GM19238 (cell line): ENCODE results near the gene RBM41.
"Not testable (repeated sequence)": the region's sequence is repeated elsewhere in the genome, so short reads cannot be mapped to it uniquely, and the experiment has no call there.

Source experiments
- DNase-seq: peaks from one replicate; pipeline ENCODE4 v3.0.0; 2011; ENCODE audit warnings: low spot score; ENCODE audit not compliant: insufficient read length

Gene RBM41

GRCh38 chrX:107118322-107119147 lies at the start of gene RBM41:
Gene RBM41 (minus strand): TSS chrX:107118822. CDS start chrX:107118773, 49 bp downstream.
- peak; percentile 26 for DNase-seq

GRCh38 chrX:107168257-107168656 lies 49.6 kb upstream of the RBM41 start:
- no peak for DNase-seq

- no peak for DNase-seq
Measured at GRCh38 chrX:107167163-107167921, 48.7 kb upstream of the RBM41 start.

GRCh38 chrX:107157618-107158017 lies 39.0 kb upstream of the RBM41 start:
- DNase-seq = not testable (repeated sequence)

DNA sequence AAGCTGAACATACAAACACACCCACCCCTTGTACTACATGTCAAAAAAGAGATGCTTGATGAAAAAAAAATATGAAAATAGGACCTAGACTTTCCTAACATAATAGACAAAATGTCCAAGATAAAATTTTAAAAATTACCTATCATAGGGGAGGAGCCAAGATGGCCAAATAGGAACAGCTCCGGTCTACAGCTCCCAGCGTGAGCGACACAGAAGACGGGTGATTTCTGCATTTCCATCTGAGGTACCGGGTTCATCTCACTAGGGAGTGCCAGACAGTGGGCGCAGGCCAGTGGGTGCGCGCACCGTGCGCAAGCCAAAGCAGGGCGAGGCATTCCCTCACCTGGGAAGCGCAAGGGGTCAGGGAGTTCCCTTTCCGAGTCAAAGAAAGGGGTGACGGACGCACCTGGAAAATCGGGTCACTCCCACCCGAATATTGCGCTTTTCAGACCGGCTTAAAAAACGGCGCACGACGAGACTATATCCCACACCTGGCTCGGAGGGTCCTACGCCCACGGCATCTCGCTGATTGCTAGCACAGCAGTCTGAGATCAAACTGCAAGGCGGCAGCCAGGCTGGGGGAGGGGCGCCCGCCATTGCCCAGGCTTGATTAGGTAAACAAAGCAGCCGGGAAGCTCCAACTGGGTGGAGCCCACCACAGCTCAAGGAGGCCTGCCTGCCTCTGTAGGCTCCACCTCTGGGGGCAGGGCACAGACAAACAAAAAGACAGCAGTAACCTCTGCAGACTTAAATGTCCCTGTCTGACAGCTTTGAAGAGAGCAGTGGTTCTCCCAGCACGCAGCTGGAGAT lies 37.2 kb upstream of the RBM41 start:
- not testable (repeated sequence) for DNase-seq

- no peak for DNase-seq
Measured at GRCh38 chrX:107154787-107155620, 36.4 kb upstream of the RBM41 start.

- DNase-seq = no peak
Measured at GRCh38 chrX:107153005-107153404, 34.4 kb upstream of the RBM41 start.

DNA sequence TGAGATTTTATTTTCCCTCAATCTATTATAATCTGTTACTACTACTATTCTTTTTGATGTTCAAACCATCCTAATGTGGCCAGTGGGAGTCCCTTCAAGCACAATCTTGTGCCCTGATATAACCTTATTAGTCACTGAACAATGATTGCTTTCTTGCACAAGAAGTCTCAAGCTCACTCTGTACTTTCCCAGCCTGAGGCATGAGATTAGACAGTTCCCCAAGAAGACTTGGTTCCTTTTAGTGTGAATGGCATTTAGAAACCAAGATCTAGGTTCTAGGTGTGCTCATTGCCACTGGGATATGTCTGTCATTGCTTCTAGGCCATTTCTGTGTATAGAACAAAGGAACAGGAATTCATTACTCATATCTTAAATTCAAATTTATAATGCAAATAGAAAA lies 28.0 kb upstream of the RBM41 start:
- DNase-seq = no peak

DNA sequence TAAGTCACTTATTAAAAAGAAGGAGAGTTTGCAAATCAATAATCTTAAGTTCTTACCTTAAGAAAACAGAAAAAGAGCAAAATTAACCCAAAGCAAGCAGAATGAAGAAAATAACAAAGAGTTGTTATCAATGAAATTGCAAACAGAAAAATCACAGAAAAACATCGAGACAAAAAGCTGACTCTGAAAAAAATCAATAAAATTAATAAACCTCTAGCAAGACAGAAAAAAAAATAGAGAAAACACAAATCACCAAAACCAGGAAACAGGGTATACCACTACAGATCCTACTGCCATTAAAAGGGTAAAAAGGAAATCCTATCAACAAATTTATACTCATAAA lies 17.3 kb upstream of the RBM41 start:
- no peak for DNase-seq

DNA sequence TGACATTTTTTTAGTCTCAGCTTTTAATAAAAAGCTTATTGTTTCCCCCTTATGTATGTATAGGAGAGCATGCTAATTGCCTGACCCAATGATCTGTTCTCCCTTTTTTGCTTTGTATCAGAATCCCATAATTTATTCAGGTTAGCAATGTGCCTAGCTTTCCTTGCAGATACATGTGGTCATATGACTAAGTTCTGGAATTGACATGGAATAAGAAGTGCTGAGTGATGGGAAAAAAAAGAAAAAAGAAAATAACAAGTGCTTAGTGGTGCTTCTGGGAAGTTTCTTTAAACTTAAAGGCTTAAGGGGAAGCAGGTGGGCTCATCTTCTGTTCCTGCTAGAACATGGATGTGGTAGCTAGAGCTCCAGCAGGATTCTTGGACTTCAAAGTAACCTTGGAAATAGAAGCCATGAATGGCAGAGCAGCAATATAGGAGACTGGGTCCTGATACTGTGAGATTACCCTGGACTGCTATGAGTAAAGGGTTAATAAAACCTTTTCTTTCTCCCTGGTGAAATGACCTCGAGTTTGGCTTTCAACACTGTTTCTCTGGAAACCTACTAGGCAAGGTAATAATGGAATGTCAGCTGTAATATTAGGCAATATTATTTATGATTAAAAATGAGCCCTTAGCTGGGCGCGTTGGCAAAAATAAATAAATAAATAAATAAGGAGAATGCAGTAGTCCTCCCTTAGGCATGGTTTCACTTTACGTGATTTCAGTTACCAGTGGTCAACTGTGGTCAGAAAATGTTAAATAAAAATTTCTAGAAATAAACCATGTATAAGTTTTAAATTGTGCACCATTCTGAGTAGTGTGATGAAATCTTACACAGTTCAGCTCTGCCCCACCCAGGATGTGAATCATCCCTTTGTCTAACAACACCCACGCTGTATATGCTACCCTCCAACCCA lies 16.7 kb upstream of the RBM41 start:
- no peak for DNase-seq

GRCh38 chrX:107123750-107124149 lies 5.1 kb upstream of the RBM41 start:
- no peak for DNase-seq

DNA sequence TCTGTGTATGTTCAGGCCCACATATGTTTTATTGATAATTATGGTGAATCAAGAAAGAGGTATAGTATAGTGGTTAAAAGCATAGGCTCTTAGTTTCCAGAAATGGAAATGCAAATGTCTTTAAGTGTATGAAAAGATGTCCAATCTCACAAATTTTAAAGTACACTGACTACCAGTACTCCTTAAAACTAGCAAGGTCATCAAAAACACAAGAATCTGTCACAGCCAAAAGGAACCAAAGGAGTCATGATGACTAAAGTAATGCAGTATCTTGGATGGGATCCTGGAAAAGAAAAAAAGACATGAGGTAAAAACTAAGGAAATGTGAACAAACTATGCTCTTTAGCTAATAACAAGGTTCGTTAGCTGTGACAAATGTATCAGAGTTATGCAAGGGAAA lies 661 bp upstream of the RBM41 start:
- DNase-seq = no peak

- no peak for DNase-seq
Measured at GRCh38 chrX:107117993-107118321, 665 bp downstream of the RBM41 start.

DNA sequence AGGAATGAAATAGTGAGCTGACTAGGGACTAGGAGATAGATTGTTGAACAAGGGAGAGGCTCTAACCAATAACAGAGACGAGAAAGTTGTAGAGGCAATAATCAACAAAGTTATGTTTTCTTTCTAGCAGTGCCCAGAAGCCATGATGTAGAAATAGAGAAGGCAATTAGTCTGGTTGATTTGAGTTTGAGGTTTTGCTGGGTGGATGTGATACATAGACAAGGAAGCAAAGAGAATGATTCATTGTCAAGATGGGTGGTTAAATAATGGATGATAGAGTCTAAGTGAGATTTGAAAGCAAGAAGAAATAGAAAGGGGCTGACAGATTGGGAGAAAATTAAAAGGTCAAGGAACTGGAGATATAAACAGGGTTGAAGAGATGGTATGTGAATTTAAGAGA lies 11.2 kb downstream of the RBM41 start:
- no peak for DNase-seq

GRCh38 chrX:107102980-107103379 lies 15.6 kb downstream of the RBM41 start:
- no peak for DNase-seq

DNA sequence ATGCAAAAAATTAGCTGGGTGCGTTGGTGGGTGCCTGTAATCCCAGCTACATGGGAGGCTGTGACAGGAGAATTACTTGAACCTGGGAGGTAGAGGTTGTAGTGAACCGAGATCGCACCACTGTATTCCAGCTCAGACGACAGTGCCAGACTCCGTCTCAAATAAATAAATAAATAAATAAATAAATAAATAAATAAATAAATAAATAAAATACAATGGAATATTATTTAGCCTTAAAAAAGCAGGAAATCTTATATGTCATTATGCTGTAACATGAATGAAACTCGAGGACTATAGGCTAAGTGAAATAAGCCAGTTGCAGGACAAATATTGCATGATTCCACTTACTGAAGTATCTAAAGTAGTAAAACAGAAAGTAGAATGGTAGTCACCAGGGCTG lies 42.5 kb downstream of the RBM41 start:
- DNase-seq = no peak

DNA sequence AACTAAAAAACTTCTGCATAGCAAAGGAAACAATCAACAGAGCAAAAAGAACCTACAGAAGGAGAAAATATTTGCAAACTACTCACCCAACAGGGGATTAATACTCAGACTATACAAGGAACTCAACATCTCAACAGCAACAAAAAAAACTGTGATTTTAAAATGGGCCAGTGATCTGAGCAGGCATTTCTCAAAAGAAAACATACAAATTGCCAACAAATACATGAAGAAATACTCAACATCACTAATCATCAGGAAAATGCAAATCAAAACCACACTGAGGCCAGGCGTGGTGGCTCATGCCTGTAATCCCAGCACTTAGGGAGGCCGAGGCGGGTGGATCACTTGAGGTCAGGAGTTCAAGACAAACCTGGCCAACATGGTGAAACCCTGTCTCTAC lies 60.9 kb downstream of the RBM41 start:
- DNase-seq = not testable (repeated sequence)

DNA sequence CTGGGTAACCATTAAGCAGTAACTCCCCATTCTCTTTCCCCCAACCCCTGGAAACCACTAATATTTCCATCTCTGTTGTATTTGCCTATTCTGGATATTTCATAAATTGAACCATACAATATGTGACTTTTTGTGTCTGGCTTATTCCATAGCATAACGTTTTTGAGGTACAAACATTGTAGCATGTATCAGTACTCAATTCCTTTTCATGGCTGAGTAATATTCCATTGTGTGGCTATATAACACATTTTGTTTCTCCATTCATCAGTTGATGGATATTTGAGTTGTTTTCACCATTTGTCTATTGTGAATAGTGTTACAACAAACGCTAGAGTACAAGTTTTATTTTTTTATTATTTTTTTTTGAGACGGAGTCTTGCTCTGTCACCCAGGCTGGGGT lies 63.6 kb downstream of the RBM41 start:
- no peak for DNase-seq

DNA sequence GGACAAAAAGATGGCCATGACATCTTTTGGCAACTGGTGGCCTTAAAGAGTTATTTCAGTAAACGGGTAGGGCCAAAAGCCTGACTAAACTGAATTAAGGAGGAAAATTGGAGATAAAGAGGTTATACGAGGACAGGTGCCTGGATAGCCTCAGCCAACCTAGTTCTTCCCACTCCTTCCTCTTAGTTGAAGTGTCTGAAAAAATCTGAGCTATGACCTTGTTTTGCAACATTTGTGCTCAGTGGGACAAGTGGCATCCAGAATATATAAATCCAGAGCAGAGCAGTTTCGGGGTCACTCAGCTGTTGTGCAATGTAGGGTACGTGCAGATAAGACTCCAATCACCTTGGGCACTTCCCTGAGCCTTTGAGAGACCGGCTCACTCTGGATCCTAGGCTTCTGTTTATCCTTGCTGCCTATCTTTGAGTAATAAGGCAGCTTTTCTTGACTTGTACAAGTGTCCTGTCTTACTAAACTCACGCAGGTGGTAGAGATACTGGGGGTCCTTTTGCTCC lies 68.4 kb downstream of the RBM41 start:
- no peak for DNase-seq

GRCh38 chrX:107047622-107048021 lies 71.0 kb downstream of the RBM41 start:
- no peak for DNase-seq
